ENCODE data around the gene NDUFA11. TPM values are rescaled to one million over a fixed set of nuclear protein-coding genes. Genes with fewer than 3 reads are reported as not detected.
A peak's percentile ranks its signal among the peaks of the same experiment; 100 is the strongest.

The NDUFA11 gene
- total RNA-seq, 4 donors from 2014 or later: 123 to 215 (median 163) TPM

DNA sequence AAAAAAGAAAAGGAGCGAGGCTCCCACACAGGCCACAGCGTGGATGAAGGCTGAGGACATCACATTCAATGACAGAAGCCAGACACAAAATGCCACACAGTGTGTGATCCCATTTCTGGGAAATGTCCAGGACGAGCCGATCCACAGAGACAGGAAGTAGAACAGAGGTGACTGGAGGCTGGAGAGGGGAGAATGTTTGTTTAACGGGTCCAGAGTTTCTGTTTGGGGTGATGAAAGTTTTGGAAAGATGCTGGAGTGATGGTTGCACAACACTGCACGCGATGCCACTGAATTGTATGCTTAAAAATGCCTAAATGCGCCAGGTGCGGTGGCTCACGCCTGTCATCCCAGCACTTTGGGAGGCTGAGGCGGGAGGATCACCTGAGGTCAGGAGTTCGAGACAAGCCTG lies 32.6 kb downstream of the NDUFA11 start:
- WGBS, 2 donors: 76 to 82% methylated on average over 12 of the region's 12 CpGs
- intact Hi-C loops (cut with DNase I; ENCODE audit: low total_unique reads): no loop called here
- no peak overlapping the region for H3K4me3 ChIP-seq (ENCODE audit: low read depth, poor library complexity, severe bottlenecking)
- no peak for TF ChIP-seq POLR2A (IDR thresholded peaks at IDR 0.05)
- TF ChIP-seq, protein P1, sequence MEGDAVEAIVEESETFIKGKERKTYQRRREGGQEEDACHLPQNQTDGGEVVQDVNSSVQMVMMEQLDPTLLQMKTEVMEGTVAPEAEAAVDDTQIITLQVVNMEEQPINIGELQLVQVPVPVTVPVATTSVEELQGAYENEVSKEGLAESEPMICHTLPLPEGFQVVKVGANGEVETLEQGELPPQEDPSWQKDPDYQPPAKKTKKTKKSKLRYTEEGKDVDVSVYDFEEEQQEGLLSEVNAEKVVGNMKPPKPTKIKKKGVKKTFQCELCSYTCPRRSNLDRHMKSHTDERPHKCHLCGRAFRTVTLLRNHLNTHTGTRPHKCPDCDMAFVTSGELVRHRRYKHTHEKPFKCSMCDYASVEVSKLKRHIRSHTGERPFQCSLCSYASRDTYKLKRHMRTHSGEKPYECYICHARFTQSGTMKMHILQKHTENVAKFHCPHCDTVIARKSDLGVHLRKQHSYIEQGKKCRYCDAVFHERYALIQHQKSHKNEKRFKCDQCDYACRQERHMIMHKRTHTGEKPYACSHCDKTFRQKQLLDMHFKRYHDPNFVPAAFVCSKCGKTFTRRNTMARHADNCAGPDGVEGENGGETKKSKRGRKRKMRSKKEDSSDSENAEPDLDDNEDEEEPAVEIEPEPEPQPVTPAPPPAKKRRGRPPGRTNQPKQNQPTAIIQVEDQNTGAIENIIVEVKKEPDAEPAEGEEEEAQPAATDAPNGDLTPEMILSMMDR (IDR thresholded peaks at IDR 0.05): peak in 1 of 3 donors; percentile 37
- DNase-seq (ENCODE audit: low spot score in 2 of 2): no peak

DNA sequence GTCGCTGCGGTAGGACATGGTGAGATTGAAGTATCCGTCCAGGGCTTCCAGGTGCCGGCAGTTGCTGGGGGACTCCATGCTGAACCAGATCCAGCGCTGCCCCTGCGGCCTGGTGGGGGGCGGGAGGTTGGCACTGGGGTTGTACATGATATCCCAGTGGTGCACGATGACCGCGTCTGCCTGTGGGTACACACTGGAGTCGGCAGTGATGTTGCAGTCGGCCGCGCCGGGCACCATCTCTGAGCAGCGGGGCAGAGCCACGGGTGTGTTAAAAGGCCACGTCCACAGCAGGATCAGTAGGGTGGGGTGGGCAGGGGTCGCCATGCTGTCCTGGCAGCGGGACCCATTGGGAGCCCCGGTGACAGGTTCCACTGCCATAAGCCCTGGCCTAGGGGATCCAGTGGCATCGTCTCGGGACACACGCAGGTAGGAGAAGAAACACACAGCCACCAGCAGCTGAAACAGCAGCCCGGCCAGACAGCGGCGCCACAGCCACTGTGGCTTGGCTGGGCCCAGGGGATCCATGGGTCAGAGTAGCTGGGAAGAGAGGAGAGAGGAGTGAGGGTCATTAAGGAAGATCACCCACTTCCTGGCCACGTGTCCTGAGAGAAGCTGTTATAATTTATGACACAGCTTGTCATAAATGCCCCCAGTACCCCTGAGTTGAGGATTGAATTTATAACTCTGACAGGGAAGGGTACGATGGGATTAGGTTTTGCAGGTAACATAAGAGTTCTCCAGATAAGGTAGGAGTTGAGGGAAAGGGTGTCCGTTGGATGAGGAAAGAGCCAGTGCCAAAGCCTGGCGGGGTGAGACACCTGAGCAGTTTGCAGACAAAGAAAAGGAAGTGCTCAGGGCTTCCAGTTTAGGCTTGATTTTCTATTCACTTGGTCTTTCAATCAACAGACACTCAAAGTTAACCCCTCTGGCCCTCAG lies 36.1 kb downstream of the NDUFA11 start:
- intact Hi-C loops (cut with DNase I; ENCODE audit: low total_unique reads): no loop called here
- 82 to 91% methylated on average over 28 to 31 of the region's 31 CpGs for WGBS, 2 donors

DNA sequence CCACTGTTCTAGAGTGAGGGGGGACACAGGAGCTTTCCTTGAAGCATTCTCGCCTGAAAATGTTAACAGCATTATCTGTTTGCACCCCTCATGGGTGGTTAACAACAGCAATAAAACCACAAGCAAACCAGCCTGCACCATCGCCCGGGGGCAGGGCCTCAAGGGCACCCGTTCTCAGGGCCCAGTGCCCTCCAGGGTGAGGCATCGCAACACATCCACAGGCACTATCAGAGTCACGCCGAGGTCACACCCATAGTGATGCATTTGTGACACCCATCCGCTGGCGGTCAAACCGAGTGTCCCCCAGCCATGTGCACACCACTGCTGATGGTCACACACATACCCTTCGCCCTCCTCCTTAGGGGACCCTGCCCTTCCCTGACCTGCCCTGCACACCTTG lies 37.8 kb downstream of the NDUFA11 start:
- DNase-seq (ENCODE audit: low spot score in 2 of 2): no peak
- WGBS, 2 donors: 87 to 88% methylated on average over 8 to 11 of the region's 11 CpGs
- TF ChIP-seq, protein P1 (IDR thresholded peaks at IDR 0.05): no peak
- TF ChIP-seq POLR2A (IDR thresholded peaks at IDR 0.05): no peak
- H3K4me3 ChIP-seq (ENCODE audit: low read depth, poor library complexity, severe bottlenecking): no peak overlapping the region
- intact Hi-C loops (cut with DNase I; ENCODE audit: low total_unique reads): no loop called here

More for the DNA sequence above, 36.1 kb downstream of the NDUFA11 start:
- no peak for DNase-seq (ENCODE audit: low spot score in 2 of 2)
- TF ChIP-seq, protein P1 (IDR thresholded peaks at IDR 0.05): no peak
- TF ChIP-seq POLR2A (IDR thresholded peaks at IDR 0.05): no peak
- no peak overlapping the region for H3K4me3 ChIP-seq (ENCODE audit: low read depth, poor library complexity, severe bottlenecking)

DNA sequence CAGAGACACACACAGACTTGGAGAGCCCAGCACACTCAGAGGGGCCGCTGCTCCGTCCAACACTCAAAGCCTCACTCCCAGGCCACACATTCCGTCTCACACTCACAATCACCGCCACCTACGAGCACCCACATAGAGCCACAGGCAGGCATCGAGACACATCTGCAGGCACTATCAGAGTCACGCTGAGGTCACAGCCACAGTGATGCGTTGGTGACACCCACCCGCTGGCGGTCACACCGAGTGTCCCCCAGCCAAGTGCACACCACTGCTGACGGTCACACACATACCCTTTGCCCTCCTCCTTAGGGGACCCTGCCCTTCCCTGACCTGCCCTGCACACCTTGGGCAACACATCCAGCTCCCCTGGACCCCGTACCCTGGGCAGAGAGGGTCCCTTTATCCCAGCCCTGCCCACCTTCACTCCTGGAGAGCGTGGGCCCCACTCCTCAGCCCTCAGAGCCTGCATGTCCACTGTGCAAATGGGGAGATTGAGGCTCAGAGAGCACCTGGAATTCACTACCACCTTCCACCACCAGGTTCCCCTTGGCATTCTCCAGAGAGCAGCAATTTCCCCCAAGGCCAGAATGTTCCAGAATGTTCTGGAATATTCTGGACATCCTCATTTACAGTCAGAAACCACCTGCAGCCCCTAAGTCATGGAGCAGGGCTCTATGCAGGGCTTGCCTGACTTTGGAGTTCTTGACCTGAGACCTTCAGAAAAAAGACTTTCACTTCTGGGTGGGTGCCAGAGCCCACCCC lies 38.7 kb downstream of the NDUFA11 start:
- 85 to 89% methylated on average over 14 of the region's 14 CpGs for WGBS, 2 donors
- H3K4me3 ChIP-seq (ENCODE audit: low read depth, poor library complexity, severe bottlenecking): no peak overlapping the region
- no peak for TF ChIP-seq POLR2A (IDR thresholded peaks at IDR 0.05)
- TF ChIP-seq, protein P1 (IDR thresholded peaks at IDR 0.05): no peak
- intact Hi-C loops (cut with DNase I; ENCODE audit: low total_unique reads): no loop called here
- DNase-seq (ENCODE audit: low spot score in 2 of 2): no peak

DNA sequence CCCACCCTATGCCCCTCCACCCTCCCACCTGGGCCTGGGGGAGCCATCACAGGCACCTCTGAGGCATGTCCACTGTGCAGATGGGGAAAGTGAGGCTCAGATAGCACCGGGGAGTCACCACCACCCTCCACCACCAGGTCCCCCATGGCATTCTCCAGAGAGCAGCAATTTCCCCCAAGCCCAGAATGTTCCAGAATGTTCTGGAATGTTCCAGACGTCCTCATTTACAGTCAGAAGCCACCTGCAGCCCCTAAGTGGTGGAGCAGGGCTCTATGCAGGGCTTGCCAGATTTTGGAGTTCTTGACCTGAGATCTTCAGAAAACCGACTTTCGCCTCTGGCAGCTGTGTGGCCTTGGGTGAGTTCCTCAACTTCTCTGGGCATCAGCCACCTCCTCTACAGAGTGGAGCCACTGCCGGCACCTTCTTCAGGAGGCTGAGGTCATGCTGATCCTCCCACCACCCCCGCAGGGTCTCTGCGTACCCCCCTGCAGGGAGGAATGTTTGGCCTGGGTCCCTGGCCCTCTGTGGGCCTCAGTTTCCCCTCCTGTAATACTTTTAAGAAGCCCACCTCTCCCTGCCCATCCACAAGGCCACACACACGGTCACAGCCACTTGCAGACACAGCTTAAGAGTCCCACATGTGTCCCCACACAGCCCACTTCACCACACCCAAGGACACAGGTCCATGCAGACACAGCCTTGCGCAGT lies 39.4 kb downstream of the NDUFA11 start:
- DNase-seq (ENCODE audit: low spot score in 2 of 2): no peak
- no peak for TF ChIP-seq POLR2A (IDR thresholded peaks at IDR 0.05)
- TF ChIP-seq, protein P1 (IDR thresholded peaks at IDR 0.05): no peak
- 81 to 88% methylated on average over 9 of the region's 9 CpGs for WGBS, 2 donors
- H3K4me3 ChIP-seq (ENCODE audit: low read depth, poor library complexity, severe bottlenecking): no peak overlapping the region
- intact Hi-C loops (cut with DNase I; ENCODE audit: low total_unique reads): no loop called here

Measured in lower leg skin (tissue), 4 donors.